Measurements from ENCODE around the gene RALY.

RALY gene

DNA sequence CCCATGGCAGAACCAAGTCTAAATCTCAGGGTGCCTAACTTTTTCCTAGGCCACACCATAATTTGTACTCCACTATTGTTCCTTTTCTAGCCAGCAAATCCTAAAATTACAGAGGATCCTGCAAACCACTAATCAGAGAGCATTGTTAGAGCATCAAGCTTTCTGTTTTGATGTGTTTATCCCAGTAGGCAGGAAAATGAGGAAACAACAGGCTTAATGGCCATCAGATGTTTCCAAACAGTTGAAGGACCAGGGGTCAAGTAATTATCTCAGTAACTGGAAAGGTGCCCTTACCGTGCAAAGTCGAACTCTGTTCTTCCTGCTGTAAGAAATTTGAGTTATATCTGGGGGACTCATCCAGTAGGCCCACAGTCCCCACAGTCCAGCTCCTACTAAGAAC, 58.7 kb downstream of the RALY start:
- no peak for DNase-seq

DNA sequence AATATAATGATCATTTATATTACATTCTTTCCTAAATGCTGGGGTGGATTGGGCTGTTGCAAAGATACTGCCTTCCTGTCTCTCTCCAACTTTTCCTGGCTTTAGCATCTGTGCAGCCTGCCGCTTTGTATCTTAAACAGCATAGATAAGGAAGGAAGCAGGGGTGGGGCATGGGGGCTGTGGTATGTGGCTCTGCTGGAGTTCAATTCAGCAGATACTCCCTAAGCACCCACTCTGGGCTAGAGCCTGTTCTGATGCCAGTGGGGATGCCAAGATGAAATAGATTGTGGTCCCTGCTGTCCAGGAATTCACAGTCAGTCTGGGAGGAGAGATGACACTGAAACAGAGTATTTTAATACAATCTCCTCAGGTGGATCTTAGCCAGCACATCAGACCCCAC, 61.6 kb downstream of the RALY start:
- no peak for DNase-seq

GRCh38 chr20:34058831-34059230, 65.1 kb downstream of the RALY start:
- no peak for DNase-seq

GRCh38 chr20:34060970-34061369, 67.3 kb downstream of the RALY start:
- DNase-seq, result no peak

DNA sequence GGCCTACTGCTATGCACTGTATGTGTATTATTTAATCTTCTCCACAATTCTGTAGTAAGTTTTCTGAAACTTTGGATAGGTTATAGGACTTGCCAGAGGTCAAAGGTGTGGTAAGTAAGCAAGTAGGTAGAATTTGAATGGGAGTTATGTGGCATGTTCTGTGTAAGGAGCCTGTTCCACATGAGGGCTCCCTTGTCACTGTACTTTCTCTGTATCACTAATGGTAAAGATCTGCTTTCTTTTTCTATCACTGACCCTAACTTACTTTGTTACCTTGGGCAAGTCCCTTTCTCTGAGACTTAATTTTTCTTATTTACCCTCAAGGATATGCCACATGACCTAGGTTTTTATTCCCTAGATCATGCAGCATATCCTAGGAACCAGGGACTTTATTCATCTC, 68.0 kb downstream of the RALY start:
- DNase-seq, result no peak

DNA sequence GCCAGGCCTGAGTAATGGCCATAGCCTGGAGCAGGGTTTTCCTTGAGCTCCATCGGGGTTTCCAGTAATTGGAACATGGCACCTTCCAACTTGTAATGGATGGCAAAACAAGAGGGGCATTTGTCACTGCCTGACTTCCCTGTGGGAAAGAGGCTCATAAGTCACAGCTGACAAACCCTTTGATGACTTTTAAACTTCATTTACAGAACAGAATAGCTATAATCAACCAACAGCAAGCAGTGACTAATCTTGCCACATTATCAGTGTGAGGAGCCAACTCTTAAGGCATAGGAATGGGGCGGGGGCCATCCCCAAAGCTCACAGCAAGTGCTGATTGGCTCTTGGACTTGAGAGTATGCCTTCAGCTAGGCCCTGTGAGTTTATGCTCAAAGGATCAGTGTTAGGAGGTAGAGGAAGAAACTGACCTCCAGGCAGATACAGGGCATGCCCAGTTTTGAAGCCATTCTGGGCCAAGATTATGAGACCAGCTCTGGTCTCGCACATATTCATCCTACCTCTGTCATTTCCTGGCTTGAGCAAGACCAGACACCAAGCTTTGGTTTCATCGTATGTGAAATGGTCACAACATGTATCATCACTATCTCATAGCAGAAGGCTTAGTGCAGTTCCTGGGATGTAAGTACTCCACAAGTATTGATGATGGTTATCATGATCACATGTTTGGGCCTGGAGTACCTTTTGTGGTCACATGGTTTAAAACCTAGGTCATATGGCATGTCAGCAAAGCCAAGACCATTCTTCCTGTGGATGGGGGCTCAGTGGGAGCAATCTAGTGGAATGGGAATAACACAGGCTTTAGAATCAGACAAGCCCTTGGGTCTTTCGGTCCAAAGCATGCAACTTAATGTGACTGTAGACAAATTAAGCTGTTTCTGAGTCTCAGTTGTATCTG, 69.1 kb downstream of the RALY start:
- no peak for DNase-seq

- DNase-seq, result no peak
Measured at GRCh38 chr20:34064286-34064685, 70.6 kb downstream of the RALY start.

GRCh38 chr20:34065260-34065659, 71.5 kb downstream of the RALY start:
- DNase-seq, result no peak

DNA sequence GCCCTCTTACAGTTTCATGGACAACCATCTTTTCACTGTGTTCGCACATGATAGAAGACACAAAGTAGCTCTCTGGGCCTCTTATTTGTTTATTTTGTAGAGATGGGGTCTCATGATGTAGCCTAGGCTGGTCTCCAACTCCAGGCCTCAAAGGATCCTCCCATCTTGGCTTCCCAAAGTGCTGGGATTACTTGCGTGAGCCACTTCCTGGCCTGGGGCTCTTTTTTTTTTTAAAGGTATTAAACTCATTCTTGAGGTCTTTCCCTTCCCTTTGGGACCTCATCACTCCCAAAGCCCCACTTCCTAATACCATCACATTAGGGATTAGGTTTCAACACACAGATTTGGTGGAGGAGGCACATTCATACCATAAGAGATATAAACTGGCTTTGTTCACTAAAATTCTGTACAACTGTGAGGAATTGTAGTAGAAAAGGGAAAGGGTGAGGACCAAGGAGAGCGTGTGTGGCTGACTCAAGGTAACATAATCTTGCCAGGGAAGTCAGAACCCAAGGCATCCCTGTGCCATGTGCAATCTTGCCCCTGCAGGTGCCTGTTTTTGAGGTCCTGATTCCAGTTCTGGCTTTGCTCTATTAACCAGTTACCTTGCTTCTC, 72.9 kb downstream of the RALY start:
- no peak for DNase-seq

DNA sequence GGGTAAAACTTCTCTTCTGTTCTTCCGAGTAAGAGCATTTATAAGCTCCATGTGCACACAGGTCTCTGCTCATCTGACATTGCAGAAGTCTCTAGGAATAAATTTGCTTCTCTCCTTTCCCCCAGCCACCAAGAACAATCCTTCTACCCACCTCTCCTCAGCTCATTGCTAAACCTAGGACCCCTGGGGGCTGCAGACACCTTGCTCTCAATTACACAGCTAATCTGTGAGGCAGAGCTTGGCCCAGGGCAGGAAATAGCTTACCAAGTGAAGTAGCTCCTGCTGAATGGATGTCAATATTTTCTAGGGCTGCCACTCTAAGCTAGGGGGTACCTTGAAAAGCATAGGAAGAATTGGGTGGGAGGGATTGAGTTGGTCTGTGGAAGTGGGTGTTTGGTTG, 74.3 kb downstream of the RALY start:
- DNase-seq, result no peak

DNA sequence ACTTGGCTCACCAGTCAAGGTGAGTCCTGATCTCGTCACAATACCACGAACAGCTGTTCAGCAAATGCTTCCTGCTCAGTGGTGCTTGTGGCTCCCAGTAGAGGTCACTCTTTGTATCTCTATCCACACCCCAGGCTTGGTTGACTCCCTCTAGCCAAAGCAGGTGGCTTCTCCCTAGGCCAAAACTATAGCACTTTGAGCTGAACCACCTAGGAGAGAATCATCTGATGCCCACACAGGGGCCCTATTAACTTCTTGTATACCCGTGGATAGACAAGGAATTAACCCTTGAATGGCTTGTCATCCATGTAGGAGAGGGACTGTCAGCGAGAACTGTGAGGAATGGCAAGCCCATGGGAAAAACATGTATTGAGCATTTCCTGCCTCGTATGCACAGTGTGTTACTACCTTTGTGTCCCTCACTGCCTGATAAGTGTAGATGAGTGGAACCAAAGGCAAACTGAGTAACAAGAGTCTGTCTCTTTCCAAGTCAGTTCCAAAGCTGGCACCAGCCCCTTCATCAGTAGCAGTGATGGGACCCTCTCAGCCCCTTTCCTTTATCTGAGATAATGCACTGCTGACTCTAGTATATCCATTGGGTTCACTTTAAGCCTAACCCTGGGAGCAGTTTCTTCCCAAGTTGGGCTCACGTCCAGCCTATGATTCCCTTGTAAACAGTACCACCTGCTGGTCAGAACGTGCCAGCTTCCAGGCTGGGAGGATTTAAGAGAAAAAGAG, 75.8 kb downstream of the RALY start:
- peak; percentile 83 for DNase-seq

DNA sequence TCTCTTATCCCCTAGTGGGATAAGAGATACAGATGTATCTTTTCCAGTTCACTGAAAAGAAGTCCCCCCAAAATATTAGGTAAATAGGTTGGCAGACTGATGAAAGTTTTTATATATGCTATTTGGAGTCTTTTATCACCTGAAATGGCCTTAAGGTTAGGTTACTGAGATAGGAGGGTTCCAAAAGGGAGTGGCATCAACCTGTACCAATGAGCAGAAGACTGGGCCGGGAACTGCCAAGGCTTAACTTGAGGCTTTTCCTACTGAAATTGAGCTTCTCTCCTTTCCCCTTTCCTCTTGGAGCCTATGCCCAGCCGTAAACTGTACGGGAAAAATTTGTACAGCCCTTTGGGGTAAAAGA, 76.3 kb downstream of the RALY start:
- no peak for DNase-seq

DNA sequence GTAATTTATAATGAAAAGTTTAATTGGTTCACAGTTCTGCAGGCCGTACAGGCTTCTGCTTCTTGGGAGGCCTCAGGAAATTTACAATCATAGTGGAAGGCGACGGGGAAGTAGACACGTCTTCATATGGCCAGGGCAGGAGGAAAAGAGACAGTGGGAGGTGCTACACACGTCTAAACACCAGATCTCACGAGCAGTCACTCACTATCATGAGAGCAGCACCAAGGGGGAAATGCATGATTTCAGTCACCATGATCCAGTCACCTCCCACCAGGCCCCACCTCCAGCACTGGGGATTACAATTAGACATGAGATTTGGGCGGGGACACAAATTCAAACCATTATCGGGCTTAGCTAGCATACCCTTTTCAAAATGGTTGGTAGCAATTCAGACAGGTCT, 77.1 kb downstream of the RALY start:
- DNase-seq, result no peak

DNA sequence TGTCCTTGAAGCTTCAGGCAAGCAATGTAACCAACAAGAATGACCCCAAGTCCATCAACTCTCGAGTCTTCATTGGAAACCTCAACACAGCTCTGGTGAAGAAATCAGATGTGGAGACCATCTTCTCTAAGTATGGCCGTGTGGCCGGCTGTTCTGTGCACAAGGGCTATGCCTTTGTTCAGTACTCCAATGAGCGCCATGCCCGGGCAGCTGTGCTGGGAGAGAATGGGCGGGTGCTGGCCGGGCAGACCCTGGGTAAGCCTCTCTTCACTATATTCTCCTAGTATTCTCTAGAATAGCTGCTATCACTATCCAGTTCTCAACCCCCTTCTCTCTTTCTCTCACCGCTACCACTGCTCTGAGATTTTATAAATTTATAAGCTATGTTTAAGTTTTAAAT, 78.4 kb downstream of the RALY start:
- DNase-seq, result no peak

DNA sequence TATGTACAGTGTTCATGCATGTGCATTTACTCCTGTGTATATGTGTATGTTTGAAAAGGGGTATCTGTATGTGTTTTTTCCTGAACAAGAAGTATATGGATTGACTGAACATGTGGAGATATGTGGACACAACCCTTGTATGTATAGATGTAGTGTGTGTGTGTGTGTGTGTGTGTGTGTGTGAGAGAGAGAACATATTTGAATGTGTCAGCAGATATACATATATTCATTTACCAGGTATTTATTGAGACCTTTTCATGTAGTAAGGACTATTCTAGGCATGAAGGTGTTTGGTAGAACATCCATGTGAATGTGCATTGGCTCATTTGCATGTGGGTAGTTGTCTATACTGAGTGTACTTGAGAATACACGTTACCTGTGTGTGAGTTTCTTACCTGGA, 79.1 kb downstream of the RALY start:
- DNase-seq, result no peak

- no peak for DNase-seq
Measured at GRCh38 chr20:34074101-34074760, 80.5 kb downstream of the RALY start.

DNA sequence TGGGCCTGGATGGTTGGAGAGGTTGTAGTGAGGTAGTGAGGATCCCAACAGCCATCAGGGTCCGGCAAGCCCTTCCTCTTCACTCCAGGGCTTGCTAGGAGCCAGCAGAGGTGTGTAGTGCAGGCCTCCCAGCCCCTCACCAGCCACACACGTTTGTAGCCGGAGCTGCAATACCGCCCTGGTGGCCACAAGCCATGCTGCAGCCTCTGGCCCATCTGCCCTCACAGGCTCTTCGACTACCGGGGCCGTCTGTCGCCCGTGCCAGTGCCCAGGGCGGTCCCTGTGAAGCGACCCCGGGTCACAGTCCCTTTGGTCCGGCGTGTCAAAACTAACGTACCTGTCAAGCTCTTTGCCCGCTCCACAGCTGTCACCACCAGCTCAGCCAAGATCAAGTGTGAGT, 81.9 kb downstream of the RALY start:
- no peak for DNase-seq

- DNase-seq, result no peak
Measured at GRCh38 chr20:34076952-34077351, 83.2 kb downstream of the RALY start.

DNA sequence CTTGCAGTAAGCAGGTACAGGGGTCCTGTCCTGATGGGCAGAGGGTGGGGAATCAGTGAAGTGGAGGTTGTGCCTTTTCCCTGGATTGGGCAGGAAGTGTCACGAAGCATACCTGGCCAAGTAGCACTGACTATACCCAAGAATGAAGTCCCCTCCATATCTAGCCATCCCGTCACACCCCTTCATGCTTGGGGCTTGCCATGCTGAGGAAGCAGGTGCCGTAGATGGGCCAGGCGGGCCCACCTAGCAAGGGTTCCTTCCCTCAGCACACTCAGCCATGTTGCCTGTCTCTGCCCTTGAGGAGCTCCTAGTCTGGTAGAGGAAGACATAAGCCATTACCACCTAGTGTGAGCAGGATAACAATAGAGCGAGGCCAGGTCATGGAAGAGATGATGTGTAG, 84.8 kb downstream of the RALY start:
- DNase-seq, result no peak

DNA sequence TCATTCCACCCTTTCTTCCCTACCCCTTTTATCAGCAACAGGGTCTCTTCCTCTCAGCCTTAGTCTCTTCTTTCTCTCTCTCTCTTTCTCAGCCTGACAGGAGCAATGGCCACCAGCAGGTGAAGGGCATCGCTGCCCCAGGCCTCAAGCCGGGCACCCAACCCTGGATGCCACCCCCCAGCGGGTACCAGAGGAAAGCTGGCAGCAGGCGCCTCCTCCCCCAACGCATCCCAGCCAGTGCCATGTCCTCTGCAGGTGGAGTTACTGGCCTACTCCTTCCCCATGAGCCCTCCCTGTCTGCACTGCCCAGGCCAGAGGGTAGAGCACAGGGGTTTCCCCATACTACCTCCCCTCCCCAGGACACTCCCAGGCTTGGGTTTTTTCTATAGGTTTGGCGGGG, 86.1 kb downstream of the RALY start:
- no peak for DNase-seq

DNA sequence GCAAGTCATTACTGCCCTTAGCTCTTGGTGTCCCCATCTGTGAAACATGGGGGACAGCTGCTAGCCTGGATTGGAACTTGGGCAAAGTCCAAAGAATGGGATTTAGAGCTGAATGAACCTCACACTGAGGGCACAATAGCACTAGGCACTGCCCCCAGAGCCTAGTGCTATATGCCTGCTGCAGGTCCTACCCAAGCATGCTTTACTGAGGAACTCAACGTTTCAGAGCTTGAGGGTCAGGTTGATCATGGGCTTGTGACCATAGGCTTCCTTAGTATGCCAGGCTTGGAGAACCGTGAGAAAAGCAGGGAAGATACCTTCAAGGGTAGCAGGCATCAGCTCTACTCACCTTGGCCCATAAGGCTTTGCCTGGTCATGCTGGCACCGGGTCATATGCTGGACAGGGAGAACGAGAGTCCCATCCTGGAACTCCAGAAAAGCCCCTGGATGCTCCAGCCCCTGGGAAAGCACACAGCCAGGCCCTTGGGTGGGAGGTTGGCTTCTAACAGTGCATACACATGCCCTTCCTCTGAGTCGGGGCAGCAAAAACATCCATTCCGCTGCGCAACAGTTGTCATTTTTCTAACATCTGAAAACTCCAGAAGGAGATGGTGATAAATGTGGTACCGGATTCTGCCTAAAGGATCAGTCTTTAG, 88.6 kb downstream of the RALY start:
- no peak for DNase-seq

GRCh38 chr20:34083137-34083536, 89.4 kb downstream of the RALY start:
- no peak for DNase-seq

GRCh38 chr20:34083781-34084180, 90.1 kb downstream of the RALY start:
- no peak for DNase-seq
